Measurements from ENCODE around the gene MAN2B2.

MAN2B2 gene

DNA sequence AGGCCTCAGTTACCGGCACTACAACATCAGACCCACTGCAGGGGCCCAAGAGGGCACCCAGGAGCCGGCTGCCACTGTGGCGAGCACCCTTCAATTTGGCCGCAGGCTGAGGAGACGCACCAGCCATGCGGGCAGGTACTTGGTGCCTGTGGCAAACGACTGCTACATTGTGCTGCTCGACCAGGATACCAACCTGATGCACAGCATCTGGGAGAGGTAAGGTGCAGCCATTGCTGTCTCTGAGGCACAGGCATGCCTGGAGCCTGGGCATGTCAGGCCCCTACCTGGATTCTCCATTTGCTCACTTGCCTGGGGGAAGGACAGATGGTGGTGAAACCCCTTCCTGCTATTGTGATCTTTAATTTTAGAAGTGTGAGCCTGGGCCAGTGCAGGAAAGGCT, 30.1 kb downstream of the MAN2B2 start:
- TF ChIP-seq, protein P1, sequence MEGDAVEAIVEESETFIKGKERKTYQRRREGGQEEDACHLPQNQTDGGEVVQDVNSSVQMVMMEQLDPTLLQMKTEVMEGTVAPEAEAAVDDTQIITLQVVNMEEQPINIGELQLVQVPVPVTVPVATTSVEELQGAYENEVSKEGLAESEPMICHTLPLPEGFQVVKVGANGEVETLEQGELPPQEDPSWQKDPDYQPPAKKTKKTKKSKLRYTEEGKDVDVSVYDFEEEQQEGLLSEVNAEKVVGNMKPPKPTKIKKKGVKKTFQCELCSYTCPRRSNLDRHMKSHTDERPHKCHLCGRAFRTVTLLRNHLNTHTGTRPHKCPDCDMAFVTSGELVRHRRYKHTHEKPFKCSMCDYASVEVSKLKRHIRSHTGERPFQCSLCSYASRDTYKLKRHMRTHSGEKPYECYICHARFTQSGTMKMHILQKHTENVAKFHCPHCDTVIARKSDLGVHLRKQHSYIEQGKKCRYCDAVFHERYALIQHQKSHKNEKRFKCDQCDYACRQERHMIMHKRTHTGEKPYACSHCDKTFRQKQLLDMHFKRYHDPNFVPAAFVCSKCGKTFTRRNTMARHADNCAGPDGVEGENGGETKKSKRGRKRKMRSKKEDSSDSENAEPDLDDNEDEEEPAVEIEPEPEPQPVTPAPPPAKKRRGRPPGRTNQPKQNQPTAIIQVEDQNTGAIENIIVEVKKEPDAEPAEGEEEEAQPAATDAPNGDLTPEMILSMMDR (IDR thresholded peaks at IDR 0.05; ENCODE audit: low read depth, low read length, missing control alignments): no peak
- no peak overlapping the region for H3K4me3 ChIP-seq (replicated peaks; ENCODE audit: low read depth, low read length)
- no peak for DNase-seq (ENCODE audit: extremely low read depth, low read depth)

DNA sequence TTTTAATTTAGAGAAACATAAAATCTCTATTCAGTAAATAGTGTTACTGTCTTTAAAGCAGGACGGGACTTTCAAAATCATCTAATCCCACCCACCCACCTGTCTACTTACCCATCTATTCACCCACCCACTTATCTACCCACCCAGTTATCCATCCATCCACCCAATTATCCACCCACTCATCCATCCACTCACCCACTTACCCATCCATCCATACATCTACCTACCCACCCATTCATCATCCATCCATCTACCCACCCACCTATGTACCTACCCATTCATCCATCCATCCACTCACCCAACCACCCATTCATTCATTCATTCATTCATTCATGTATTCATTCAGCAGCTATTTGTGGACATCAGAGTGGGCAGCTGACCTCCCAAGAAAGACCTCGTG, 30.6 kb downstream of the MAN2B2 start:
- no peak for DNase-seq (ENCODE audit: extremely low read depth, low read depth)
- TF ChIP-seq, protein P1 (IDR thresholded peaks at IDR 0.05; ENCODE audit: low read depth, low read length, missing control alignments): no peak

DNA sequence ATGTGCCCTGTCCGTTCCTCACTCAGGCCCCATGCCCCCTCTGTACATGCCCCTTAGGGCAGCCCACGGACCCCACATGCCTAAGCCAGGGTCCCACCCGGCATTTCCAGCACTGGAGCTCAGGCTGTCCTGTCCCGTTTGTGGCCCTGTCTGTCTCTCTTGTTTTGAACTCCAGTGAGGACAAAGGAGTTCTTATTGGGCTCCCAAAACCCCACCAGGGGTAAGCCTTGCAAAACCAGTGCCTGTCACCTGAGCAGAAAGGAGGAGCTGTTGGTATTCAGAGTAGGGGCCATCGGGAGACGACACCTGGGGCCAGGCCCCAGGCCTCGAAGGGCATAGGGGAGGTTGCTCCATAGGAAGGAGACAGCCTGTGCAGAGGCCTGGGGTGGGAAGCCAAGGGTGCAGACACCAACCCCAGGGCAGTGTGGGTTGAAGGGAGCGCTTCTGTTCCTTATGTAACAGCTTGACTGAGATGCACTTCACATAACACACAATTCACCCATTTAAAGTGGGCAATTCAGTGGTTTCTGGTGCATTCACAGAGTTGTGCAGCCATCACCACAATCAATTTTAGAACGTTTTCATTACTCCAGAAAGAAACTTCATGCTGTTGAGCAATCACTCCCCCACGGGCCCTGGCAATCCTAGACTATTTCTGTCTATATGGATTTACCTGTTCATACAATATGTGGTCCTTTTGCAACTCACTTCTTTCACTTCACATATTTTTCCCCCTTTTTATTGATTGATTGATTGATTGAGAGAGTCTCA, 31.7 kb downstream of the MAN2B2 start:
- no peak overlapping the region for H3K4me3 ChIP-seq (replicated peaks; ENCODE audit: low read depth, low read length)
- DNase-seq (ENCODE audit: extremely low read depth, low read depth): no peak
- TF ChIP-seq, protein P1 (IDR thresholded peaks at IDR 0.05; ENCODE audit: low read depth, low read length, missing control alignments): no peak

More for the DNA sequence above, 30.6 kb downstream of the MAN2B2 start:
- H3K4me3 ChIP-seq (replicated peaks; ENCODE audit: low read depth, low read length): no peak overlapping the region

DNA sequence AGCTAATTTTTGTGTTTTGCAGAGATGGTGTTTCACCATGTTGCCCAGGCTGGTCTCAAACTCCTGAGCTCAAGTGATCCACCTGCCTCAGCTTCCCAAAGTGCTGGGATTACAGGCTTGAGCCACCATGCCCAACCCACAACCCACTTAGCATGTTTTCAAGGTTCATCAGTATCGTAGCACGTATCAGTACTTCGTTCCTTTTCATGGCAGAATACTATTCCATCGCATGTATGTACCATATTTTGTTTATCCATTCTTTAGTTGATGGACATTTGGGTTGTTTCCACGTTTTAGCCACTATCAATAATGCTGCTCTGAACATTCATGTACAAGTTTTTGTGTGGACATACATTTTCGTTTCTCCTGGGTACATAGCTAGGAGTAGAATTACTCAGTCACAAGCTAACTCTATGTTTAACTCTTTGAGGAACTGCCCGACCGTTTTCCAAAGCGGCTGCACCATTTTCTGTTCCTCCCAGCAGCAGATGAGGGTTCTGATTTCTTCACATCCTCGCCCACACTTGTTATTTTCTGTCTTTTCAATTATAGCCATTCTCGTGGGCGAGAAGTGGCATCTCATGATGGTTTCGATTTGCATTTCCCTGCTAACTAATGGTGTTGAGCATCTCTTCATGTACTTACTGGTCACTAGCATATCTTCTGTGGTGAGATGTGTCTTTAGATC, 32.5 kb downstream of the MAN2B2 start:
- no peak for DNase-seq (ENCODE audit: extremely low read depth, low read depth)
- TF ChIP-seq, protein P1 (IDR thresholded peaks at IDR 0.05; ENCODE audit: low read depth, low read length, missing control alignments): no peak

DNA sequence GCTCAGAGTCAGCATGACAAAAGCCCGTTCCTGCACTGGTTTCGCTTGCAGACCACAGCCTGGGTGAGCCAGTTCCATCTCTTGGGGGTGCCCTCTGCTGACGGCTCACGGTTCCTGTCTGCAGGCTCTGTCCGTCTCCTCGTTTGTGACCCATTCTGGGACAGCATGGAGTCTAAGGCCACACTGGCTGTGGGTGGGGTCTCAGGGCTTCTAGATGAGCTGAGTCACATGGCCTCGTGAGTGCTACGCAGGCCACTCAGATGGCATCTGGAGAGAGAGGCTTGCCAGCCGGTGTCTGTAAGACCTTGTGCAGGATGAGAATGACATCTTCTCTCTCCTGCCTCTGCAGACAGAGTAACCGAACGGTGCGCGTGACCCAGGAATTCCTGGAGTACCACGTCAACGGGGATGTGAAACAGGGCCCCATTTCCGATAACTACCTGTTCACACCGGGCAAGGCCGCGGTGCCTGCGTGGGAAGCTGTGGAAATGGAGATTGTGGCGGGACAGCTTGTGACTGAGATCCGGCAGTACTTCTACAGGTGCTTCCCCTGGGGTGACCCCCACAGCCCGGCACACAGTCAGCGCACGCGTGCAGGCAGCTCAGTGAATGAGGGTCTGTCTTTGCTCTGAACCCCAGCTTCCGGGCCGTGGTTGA, 33.9 kb downstream of the MAN2B2 start:
- H3K4me3 ChIP-seq (replicated peaks; ENCODE audit: low read depth, low read length): no peak overlapping the region
- TF ChIP-seq, protein P1 (IDR thresholded peaks at IDR 0.05; ENCODE audit: low read depth, low read length, missing control alignments): no peak
- no peak for DNase-seq (ENCODE audit: extremely low read depth, low read depth)

More for the DNA sequence above, 32.5 kb downstream of the MAN2B2 start:
- H3K4me3 ChIP-seq (replicated peaks; ENCODE audit: low read depth, low read length): no peak overlapping the region

DNA sequence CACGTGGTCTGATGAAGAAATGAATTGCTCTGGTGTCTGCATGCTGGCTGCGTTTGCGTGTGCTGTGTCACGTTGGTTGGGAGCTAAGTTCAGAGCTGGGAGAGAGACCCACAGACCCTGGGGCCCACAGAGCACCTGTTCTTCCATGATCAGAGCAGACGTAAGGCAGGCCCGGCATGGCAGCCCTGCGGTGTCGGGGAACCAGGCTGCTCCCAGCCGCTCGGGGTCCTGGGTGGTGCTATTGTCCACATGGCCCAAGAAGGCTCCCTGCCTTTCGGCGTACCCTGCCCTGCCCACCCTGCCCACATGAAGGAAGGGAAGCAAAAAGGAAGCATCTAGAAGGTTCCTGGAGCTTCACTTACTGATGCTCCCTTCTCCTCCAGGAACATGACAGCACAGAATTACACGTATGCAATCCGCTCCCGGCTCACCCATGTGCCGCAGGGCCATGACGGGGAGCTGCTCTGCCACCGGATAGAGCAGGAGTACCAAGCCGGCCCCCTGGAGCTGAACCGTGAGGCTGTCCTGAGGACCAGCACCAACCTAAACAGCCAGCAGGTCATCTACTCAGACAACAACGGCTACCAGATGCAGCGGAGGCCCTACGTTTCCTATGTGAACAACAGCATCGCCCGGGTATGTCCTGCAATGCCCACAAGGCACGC, 34.6 kb downstream of the MAN2B2 start:
- DNase-seq (ENCODE audit: extremely low read depth, low read depth): no peak
- TF ChIP-seq, protein P1 (IDR thresholded peaks at IDR 0.05; ENCODE audit: low read depth, low read length, missing control alignments): no peak
- H3K4me3 ChIP-seq (replicated peaks; ENCODE audit: low read depth, low read length): no peak overlapping the region
